Peyer's patch (tissue), 4 donors: ENCODE results near the gene TNS4.

ENCODE experiments used
- CTCF ChIP-seq, 6 experiments: fragments of 450-650 bp in 4 of 6; fragments of 200-600 bp in 2 of 6; sonication (generic) in 1 of 6; IDR thresholded peaks; one replicate each; pipeline ENCODE4 v1.5.1; 2017 to 2019; ENCODE audit warnings: antibody characterized with exemption in 6 of 6, mild to moderate bottlenecking in 3 of 6, moderate library complexity in 1 of 6
- POLR2A ChIP-seq, 2 donors: fragments of 450-650 bp; IDR thresholded peaks; one replicate each; pipeline ENCODE4 v1.5.1; 2017; ENCODE audit warnings: antibody characterized with exemption in 2 of 2, mild to moderate bottlenecking in 2 of 2, moderate library complexity in 2 of 2

GRCh38 chr17:40520991-40521453 lies 19.6 kb upstream of the TNS4 start:
- TF ChIP-seq CTCF (IDR thresholded peaks at IDR 0.05) (no peak), POLR2A (IDR thresholded peaks at IDR 0.05) (no peak)
